Brain microvascular endothelial cell (primary cell): Measurements from ENCODE around the gene SHISA7.

Experiments used
- DNase-seq: peaks from one replicate; pipeline ENCODE4 v3.0.0-alpha.2; 2020
- H3K27ac ChIP-seq: fragments of 250-450 bp; sonication (Bioruptor Pico); 2 replicates; pipeline ENCODE4 v1.5.1; 2020; ENCODE audit warnings: mild to moderate bottlenecking, moderate library complexity
- H3K27me3 ChIP-seq: fragments of 250-450 bp; sonication (Bioruptor Pico); replicated peaks from 2 replicates; pipeline ENCODE4 v1.5.1; 2020; ENCODE audit warnings: mild to moderate bottlenecking
- H3K36me3 ChIP-seq: fragments of 250-450 bp; sonication (Bioruptor Pico); replicated peaks from 2 replicates; pipeline ENCODE4 v1.5.1; 2020; ENCODE audit warnings: mild to moderate bottlenecking
- H3K4me3 ChIP-seq: 2 replicates; pipeline ENCODE4 v1.5.1; 2011; ENCODE audit warnings: low read depth, mild to moderate bottlenecking, control low read depth, low read length, moderate library complexity
- CTCF ChIP-seq: IDR thresholded peaks from 2 replicates; pipeline ENCODE4 v1.5.1; 2011; ENCODE audit warnings: low read depth, mild to moderate bottlenecking, moderate library complexity, low read length, control low read depth, inconsistent platforms; ENCODE audit errors: missing control alignments
- in situ Hi-C: cut with HindIII; loops from 2 replicates; pipeline ENCODE4 v1.10.0; 2017; ENCODE audit warnings: low sequenced_read_pairs, low pct_ligation_motif_present

The SHISA7 gene

DNA sequence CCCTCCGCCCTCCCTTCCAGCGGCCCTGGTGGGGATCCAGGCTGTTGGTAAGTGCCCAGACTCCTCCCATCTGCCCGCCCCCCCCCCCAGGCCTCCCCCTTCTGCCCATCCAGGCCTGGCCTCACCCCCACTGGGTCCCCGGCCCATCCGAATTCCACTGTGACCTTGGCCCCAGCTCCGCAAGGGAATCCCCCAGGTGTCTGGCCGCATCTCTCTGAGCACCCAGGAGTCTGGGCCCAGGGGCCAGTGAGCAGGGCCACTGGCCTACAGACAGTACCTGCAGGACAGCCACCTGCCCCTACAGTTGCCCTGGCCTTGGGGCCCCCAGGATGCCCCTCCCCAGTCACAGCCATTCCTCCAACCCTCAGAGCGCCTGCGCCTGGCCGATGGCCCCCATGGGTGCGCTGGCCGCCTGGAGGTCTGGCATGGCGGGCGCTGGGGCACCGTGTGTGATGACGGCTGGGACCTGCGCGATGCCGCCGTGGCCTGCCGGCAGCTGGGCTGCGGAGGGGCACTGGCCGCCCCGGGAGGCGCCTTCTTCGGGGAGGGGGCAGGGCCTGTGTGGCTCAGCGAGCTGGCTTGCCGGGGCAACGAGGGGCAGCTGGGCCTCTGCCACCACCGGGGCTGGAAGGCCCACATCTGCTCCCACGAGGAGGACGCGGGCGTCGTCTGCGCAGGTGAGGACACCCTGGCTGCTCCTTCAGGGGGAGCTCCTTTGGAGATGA is 46.0 kb upstream of the SHISA7 start:
- Histone ChIP-seq H3K27ac (no peak overlapping the region), H3K4me3 (no peak overlapping the region), H3K36me3 (no peaks in the 10 kb centered on the region), H3K27me3 (no peaks in the 10 kb centered on the region)
- no peak for DNase-seq
- no peak for TF ChIP-seq CTCF
- in situ Hi-C loops = no loop called here

DNA sequence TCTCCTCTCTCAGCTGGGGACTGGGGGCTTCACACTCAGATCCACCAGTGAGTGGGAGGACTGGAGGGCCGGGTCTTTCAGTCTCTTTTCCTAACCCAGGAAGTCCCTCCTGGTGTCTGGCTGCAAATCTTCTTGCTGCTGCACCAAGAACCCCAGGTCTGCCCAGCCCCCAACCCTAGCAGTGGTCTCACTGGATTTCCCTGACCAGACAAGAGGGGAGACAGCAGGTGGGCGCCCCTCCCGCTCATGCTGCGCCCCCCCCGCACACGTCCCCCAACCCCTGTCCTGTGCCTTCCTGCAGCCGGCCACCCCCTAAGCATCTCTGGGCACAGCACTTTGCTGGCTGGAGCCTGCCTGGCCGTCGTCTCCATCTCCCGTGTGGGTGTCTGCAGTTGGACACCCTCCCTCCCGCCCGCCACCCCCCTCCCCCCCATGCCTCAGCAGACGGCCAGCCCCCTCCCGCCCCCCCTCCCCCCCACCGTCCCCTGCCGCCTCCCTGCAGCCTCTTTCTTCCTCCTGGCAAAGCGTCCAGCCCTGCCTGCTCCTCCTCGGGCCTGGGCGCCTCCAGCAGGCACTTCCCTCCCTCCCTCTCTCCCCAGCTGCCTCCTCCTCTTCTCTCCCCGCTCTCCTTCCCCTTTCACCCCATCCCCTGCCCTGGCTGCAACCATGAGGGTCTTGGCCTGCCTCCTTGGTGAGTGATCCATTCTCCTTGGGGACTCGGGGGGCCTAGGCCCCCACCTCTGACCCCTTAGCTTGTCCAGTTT is 45.0 kb upstream of the SHISA7 start, which contains the start of gene SSC5D:
TSS of gene SSC5D (plus strand) at position 513 of the 764 bp plus-strand sequence. CDS start at position 667, 154 bp downstream.
- DNase-seq = no peak
- H3K36me3 ChIP-seq = peaks cover under 1% of the 10 kb centered on the region
- in situ Hi-C loops = no loop called here
- TF ChIP-seq CTCF = no peak
- H3K27ac ChIP-seq = peak within 1 kb of the TSS; percentile 84
- H3K27me3 ChIP-seq = no peaks in the 10 kb centered on the region
- peak within 1 kb of the TSS; percentile 32 for H3K4me3 ChIP-seq

DNA sequence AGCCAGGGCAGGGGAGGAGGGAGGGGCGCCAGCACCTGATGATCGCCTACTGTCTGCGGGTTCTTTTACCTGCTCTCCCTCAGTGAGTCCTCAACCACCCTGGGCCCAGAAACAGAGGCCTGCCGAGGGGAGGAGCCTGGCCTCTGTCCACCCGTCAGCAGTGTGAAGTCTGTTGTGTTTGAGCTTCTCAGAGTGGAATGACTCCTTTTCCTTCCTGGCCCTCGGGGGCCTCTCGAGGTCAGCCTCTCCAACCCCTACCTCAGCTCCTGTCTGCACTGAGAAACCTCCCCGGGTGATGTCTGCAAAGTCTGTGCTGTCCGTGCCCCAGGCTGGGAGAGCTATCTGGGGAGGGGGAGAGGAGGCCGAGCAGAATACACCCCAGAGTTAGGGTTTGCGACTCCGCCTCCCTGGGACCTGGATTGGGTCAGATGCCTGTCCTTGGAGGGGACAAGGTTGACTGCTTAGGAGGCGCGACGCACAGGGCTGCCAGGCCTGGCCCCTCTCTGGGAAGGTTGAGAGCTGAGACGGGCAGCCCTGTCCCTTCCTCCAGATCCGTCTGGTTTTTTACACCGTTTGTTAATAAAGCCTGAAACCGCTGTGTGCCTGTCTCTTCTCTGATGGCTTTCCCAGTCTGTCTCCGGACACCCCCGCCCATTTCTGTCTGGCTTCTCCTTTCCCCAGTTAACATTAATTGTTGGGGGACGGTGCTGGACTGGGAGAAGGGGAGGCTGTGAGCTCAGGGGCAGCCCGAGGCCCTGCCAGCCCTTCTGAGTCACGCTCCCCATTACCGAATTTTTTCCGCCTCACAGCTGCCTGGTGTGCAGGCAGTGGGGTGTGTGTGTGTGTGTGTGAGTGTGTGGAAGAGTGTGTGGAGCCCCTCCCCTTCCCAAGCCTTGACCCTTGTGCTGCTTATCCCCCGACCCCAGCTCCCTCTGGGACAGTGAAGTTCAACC is 44.1 kb upstream of the SHISA7 start:
- Histone ChIP-seq H3K27me3 (no peaks in the 10 kb centered on the region), H3K36me3 (peaks cover 6% of the 10 kb centered on the region), H3K27ac (peak overlapping the region; percentile 84), H3K4me3 (peak overlapping the region; percentile 9)
- in situ Hi-C loops = no loop called here
- TF ChIP-seq CTCF = no peak
- DNase-seq = peak; percentile 88

GRCh38 chr19:55486043-55486970 is 43.2 kb upstream of the SHISA7 start:
- TF ChIP-seq CTCF = no peak
- no peaks in the 10 kb centered on the region for H3K27me3 ChIP-seq
- peak overlapping the region; percentile 20 for H3K4me3 ChIP-seq
- H3K27ac ChIP-seq = peak overlapping the region; percentile 84
- DNase-seq = no peak
- in situ Hi-C loops = no loop called here
- peaks cover 9% of the 10 kb centered on the region for H3K36me3 ChIP-seq

- TF ChIP-seq CTCF = no peak
- Histone ChIP-seq H3K4me3 (peak overlapping the region; percentile 68), H3K27ac (peak overlapping the region; percentile 57), H3K36me3 (peaks cover 9% of the 10 kb centered on the region), H3K27me3 (no peaks in the 10 kb centered on the region)
- in situ Hi-C loops = no loop called here
- no peak for DNase-seq
Measured at GRCh38 chr19:55485439-55486011, 42.4 kb upstream of the SHISA7 start.
